Stimulated activated effector memory CD8-positive, alpha-beta T cell treated with anti-CD3 and anti-CD28 coated beads, Interleukin-12 subunit alpha, Interleukin-12 subunit beta, amount 100 ng/mL, for 72 hours (primary cell): ENCODE results near the gene PROK2.

ENCODE experiments used
- ATAC-seq: fragments of 150-1000 bp; cut with Tn5 transposase; 2 replicates; pipeline ENCODE4 v1.10.0; 2021
- DNase-seq, 2 donors: peaks; one replicate each; pipeline ENCODE4 v3.0.0; 2021 to 2022; ENCODE audit warnings: low spot score in 2 of 2
- H3K27ac Mint-ChIP-seq: one replicate; pipeline ENCODE4 v1.8.0; 2022; ENCODE audit warnings: mild to moderate bottlenecking, mixed read lengths
- H3K36me3 Mint-ChIP-seq: one replicate; pipeline ENCODE4 v1.8.0; 2022; ENCODE audit warnings: mild to moderate bottlenecking, mixed read lengths
- H3K4me1 Mint-ChIP-seq: one replicate; pipeline ENCODE4 v1.8.0; 2022; ENCODE audit warnings: mixed read lengths
- H3K4me3 Mint-ChIP-seq: one replicate; pipeline ENCODE4 v1.8.0; 2022; ENCODE audit warnings: mild to moderate bottlenecking, mixed read lengths
- H3K9me3 Mint-ChIP-seq: one replicate; pipeline ENCODE4 v1.8.0; 2022; ENCODE audit warnings: mixed read lengths

PROK2 gene

DNA sequence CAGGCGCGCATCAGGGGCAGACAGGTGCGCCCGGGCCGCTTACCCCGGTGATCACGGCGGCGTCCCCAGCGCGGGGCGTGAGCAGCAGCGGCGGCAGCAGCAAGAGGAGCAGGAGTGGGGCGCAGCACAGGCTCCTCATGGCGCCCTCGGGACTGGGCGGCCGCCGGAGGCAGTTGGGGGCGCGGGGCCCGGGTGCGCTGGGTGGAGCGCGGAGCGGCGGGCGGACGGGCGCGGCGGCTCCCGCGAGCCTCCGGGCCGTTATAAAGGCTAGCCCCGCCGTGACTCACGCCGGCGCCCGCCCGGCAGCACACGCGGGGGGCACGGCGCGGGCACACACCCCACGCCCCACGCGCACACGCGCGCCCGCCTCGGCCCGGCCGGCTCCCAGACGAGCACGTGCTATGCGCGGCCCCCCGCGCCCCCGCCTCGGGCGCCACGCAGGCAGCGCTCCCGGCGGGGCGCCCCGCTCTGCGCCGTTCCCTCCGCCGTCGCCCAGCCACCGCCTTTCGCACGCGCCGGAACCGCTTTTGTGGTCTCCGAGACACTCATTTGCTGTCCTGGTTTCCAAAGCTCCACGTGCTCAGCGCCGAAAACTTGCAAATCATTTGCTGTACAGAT, at the start of gene PROK2:
Gene PROK2 (minus strand): TSS at position 235 of the 618 bp plus-strand sequence. CDS start 96 bp downstream, at position 139.
- H3K27ac Mint-ChIP-seq = peak within 1 kb of the TSS; percentile 63
- H3K4me3 Mint-ChIP-seq = peak within 1 kb of the TSS; percentile 76
- DNase-seq (peak in 1 of 2 donors; percentile 11), ATAC-seq (peak; percentile 76)
- no peaks in the 10 kb centered on the region for H3K9me3 Mint-ChIP-seq
- no peaks in the 10 kb centered on the region for H3K36me3 Mint-ChIP-seq
- peaks cover 18% of the 10 kb centered on the region for H3K4me1 Mint-ChIP-seq

GRCh38 chr3:71831599-71831998, 46.7 kb upstream of the PROK2 start:
- no peak for ATAC-seq
- no peak overlapping the region for H3K27ac Mint-ChIP-seq
- no peaks in the 10 kb centered on the region for H3K9me3 Mint-ChIP-seq
- no peaks in the 10 kb centered on the region for H3K36me3 Mint-ChIP-seq
- H3K4me3 Mint-ChIP-seq = no peak overlapping the region
- no peak for DNase-seq
- peaks cover 5% of the 10 kb centered on the region for H3K4me1 Mint-ChIP-seq

DNA sequence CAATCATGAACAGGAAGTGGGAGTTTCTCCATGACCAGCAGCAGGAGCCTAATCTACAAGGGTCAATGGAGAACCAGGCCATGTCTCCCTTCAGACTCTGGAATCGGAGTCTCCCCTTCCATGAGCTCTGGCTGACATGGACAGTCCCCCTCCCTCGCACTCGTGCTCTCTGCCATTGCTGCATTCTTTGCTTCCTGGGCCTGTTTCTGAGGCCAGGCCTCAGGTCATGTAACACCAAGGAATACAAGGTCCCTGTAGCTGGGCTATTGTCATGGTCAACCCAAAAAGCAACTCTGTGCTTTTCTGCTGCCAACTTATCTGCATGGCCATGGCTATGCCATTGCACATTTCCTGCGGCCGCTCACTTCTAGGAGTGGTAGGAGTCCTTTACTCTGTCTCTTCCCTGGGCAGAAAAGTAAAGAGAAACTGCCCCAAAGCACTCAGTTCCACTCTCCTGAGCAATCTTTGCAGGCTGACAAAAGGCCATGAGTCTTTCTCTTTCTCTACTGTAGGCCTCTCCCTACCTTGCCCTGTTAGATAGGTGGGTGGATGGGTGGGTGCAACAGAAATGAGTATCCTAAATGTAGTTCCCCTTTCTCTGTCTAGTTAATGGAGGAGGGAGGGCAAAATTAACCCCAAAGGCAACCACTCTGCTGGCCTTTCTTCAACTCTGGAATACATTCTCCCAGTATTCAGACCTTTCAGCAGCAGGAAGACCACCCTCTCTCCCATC, 40.8 kb upstream of the PROK2 start:
- ATAC-seq (no peak), DNase-seq (no peak)
- peaks cover 5% of the 10 kb centered on the region for H3K4me1 Mint-ChIP-seq
- H3K27ac Mint-ChIP-seq = no peak overlapping the region
- H3K9me3 Mint-ChIP-seq = no peaks in the 10 kb centered on the region
- H3K4me3 Mint-ChIP-seq = no peak overlapping the region
- H3K36me3 Mint-ChIP-seq = no peaks in the 10 kb centered on the region

DNA sequence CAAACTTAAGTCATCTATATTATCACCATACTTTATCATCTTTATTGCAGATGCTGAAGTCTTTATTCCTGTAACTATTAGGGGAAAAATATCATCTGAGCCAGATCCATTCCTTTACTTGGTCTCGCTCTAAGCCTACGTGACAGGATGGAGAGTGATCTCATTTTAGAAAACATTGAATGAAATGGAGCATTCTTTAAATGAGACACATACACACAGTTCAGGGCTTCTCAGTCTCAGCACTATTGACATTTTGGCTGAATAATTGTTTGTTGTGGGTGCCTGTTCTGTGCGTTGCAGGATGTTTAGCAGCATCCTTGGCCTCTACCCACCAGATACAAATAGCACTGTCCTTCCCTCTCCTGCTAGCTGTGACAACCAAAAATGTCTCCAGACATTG, 36.2 kb upstream of the PROK2 start:
- H3K4me1 Mint-ChIP-seq = no peaks in the 10 kb centered on the region
- H3K9me3 Mint-ChIP-seq = no peaks in the 10 kb centered on the region
- ATAC-seq = no peak
- no peak overlapping the region for H3K27ac Mint-ChIP-seq
- DNase-seq = no peak
- no peak overlapping the region for H3K4me3 Mint-ChIP-seq
- H3K36me3 Mint-ChIP-seq = no peaks in the 10 kb centered on the region

- H3K4me3 Mint-ChIP-seq = no peak overlapping the region
- no peaks in the 10 kb centered on the region for H3K9me3 Mint-ChIP-seq
- ATAC-seq (no peak), DNase-seq (no peak)
- H3K27ac Mint-ChIP-seq = no peak overlapping the region
- no peaks in the 10 kb centered on the region for H3K4me1 Mint-ChIP-seq
- H3K36me3 Mint-ChIP-seq = no peaks in the 10 kb centered on the region
These were observed 32.3 kb upstream of the PROK2 start for GRCh38 chr3:71817262-71817661.

DNA sequence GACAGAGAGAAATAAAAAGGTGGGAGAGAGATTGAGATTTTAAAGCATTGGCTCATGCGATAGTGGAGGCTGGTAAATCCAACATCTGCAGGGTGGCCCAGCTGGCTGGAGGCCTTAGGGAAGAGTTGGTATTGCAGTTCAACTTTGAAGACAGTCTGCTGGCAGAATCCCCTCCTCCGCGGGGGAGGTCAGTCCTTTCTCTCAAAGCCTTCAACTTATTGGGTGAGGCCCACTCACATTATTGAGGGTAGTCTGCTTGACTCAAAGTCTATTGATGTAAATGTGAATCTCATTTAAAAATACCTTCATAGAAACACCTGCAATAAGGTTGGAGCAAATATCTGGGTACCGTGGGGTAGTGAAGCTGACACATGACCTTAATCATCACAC, 31.8 kb upstream of the PROK2 start:
- no peak for ATAC-seq
- Mint-ChIP-seq H3K36me3 (no peaks in the 10 kb centered on the region), H3K9me3 (no peaks in the 10 kb centered on the region), H3K4me1 (no peaks in the 10 kb centered on the region), H3K4me3 (no peak overlapping the region), H3K27ac (no peak overlapping the region)
- no peak for DNase-seq

- no peak for ATAC-seq
- Mint-ChIP-seq H3K4me1 (no peaks in the 10 kb centered on the region), H3K4me3 (no peak overlapping the region), H3K9me3 (no peaks in the 10 kb centered on the region), H3K36me3 (no peaks in the 10 kb centered on the region), H3K27ac (no peak overlapping the region)
- DNase-seq = no peak
These were observed 30.6 kb upstream of the PROK2 start for GRCh38 chr3:71815340-71816067.

DNA sequence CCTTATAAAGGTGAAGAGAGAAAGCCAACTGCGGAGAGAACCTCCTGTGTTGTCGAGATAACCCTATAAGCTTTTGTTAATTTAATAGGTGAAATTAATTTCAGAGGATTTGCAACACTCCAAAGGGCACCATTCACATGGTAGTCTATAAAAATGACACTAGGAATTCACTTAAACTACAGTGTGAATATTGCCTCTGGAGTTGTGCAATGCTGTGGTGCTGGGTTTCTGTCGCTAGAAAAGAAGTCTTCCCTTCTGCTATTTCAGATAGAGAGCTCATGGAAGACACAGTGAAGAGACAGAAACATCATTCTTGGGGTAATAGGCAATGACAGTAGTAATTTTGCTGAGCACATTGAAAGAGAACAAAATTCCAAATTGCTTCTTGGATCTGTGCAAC, 28.8 kb upstream of the PROK2 start:
- no peaks in the 10 kb centered on the region for H3K4me1 Mint-ChIP-seq
- DNase-seq = no peak
- H3K4me3 Mint-ChIP-seq = no peak overlapping the region
- ATAC-seq = no peak
- no peak overlapping the region for H3K27ac Mint-ChIP-seq
- no peaks in the 10 kb centered on the region for H3K36me3 Mint-ChIP-seq
- H3K9me3 Mint-ChIP-seq = no peaks in the 10 kb centered on the region

GRCh38 chr3:71813073-71813472, 28.1 kb upstream of the PROK2 start:
- no peak for ATAC-seq
- Mint-ChIP-seq H3K4me1 (no peaks in the 10 kb centered on the region), H3K9me3 (no peaks in the 10 kb centered on the region), H3K36me3 (no peaks in the 10 kb centered on the region), H3K27ac (no peak overlapping the region), H3K4me3 (no peak overlapping the region)
- DNase-seq = no peak

DNA sequence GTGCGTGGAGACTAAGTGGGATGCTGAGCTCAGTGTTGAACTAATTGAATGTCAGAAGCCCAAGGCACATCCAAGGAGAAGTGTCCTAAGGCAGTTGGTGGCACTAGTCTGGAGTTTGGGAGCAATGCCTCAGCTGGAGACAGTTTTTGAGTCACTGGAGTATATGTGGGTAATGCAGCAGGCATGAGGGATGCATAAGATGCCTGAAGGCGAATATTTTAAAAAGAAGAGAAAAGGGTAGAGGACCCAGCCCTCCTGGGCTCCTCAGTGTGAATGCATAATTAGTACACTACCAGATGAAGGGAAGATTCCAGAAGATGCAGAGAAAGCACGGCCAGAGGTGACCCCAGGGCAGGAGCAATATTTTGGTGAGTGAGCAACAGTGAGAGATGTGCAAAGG, 25.1 kb upstream of the PROK2 start:
- no peak for ATAC-seq
- no peak for DNase-seq
- Mint-ChIP-seq H3K27ac (no peak overlapping the region), H3K4me3 (no peak overlapping the region), H3K4me1 (no peaks in the 10 kb centered on the region), H3K9me3 (no peaks in the 10 kb centered on the region), H3K36me3 (no peaks in the 10 kb centered on the region)

GRCh38 chr3:71809321-71810026, 24.5 kb upstream of the PROK2 start:
- Mint-ChIP-seq H3K27ac (no peak overlapping the region), H3K4me3 (no peak overlapping the region), H3K36me3 (no peaks in the 10 kb centered on the region), H3K9me3 (no peaks in the 10 kb centered on the region), H3K4me1 (no peaks in the 10 kb centered on the region)
- no peak for ATAC-seq
- no peak for DNase-seq

DNA sequence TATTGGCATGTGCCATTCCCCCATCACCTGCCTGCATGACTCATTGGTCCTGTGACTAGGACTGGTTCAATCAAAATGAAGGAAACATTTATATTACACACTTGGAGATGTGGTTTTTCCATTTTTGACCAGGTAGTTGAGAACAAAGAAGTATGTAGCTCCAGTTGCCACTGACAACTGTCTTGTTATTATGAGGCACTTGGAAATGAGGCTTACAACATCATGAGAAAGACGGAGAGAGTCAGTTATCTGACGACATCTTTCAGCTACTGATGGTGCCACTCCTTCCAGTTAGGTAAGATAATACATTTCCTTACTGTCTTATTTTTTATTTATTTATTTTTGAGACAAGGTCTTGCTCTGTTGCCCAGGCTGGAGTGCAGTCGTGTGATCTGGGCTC, 21.8 kb upstream of the PROK2 start:
- Mint-ChIP-seq H3K4me3 (no peak overlapping the region), H3K9me3 (no peaks in the 10 kb centered on the region), H3K36me3 (no peaks in the 10 kb centered on the region), H3K4me1 (no peaks in the 10 kb centered on the region), H3K27ac (no peak overlapping the region)
- no peak for ATAC-seq
- no peak for DNase-seq

GRCh38 chr3:71805691-71806090, 20.7 kb upstream of the PROK2 start:
- ATAC-seq (no peak), DNase-seq (no peak)
- Mint-ChIP-seq H3K9me3 (no peaks in the 10 kb centered on the region), H3K27ac (no peak overlapping the region), H3K36me3 (no peaks in the 10 kb centered on the region), H3K4me3 (no peak overlapping the region), H3K4me1 (no peaks in the 10 kb centered on the region)

- H3K9me3 Mint-ChIP-seq = no peaks in the 10 kb centered on the region
- H3K27ac Mint-ChIP-seq = no peak overlapping the region
These were observed 20.3 kb upstream of the PROK2 start for GRCh38 chr3:71805199-71805598.

DNA sequence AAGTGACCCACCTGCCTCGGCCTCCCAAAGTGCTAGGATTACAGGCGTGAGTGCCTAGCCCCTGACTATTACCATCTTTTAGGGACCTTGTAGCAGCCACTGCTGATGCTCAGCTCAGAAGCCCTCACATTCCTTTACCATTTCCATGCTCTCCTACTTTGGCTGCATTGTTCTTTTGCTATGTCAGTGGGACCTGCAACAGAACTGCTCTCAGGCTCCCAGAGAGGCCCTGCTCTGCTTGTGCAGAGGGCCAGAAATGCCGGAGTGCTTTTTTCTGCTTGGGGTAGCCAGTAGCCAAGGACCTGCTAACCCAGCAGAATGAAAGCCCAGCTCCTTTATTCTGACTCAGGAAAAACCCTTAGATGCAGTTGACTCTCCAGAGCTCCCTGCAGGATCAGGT, 18.3 kb upstream of the PROK2 start:
- DNase-seq (no peak), ATAC-seq (no peak)
- H3K36me3 Mint-ChIP-seq = no peaks in the 10 kb centered on the region
- H3K9me3 Mint-ChIP-seq = no peaks in the 10 kb centered on the region
- no peak overlapping the region for H3K27ac Mint-ChIP-seq
- no peaks in the 10 kb centered on the region for H3K4me1 Mint-ChIP-seq
- H3K4me3 Mint-ChIP-seq = no peak overlapping the region

More at GRCh38 chr3:71805199-71805598, 20.3 kb upstream of the PROK2 start:
- DNase-seq = no peak
- ATAC-seq = no peak
- Mint-ChIP-seq H3K36me3 (no peaks in the 10 kb centered on the region), H3K4me1 (no peaks in the 10 kb centered on the region), H3K4me3 (no peak overlapping the region)
